H9 (cell line): ENCODE measurements around the gene PCGF2. TPM values are rescaled to one million over a fixed set of nuclear protein-coding genes. Genes with fewer than 3 reads are reported as not detected.

ENCODE experiments used
- DNase-seq: peaks from one replicate; pipeline ENCODE4 v3.0.0-alpha.2; 2017
- H2AFZ ChIP-seq: one replicate; pipeline ENCODE4 v1.6.1; 2013; ENCODE audit warnings: mild to moderate bottlenecking, low read length, control low read depth, moderate library complexity
- H2AK5ac ChIP-seq: 2 replicates; pipeline ENCODE4 v1.6.1; 2013; ENCODE audit warnings: low read length, control low read depth, mixed read lengths; ENCODE audit not compliant: insufficient read length
- H2BK120ac ChIP-seq: one replicate; pipeline ENCODE4 v1.6.1; 2013; ENCODE audit warnings: low read depth, mild to moderate bottlenecking, low read length, control low read depth, inconsistent platforms; ENCODE audit not compliant: poor library complexity, severe bottlenecking
- H2BK12ac ChIP-seq: 2 replicates; pipeline ENCODE4 v1.6.1; 2013; ENCODE audit warnings: low read length, control low read depth, mixed read lengths, low read depth; ENCODE audit not compliant: insufficient read length
- H2BK15ac ChIP-seq: 2 replicates; pipeline ENCODE4 v1.6.1; 2013; ENCODE audit warnings: low read depth, low read length, control low read depth
- H2BK20ac ChIP-seq: one replicate; pipeline ENCODE4 v1.6.1; 2013; ENCODE audit warnings: low read depth, mild to moderate bottlenecking, low read length, control low read depth, inconsistent platforms; ENCODE audit not compliant: poor library complexity, severe bottlenecking
- H2BK5ac ChIP-seq: 2 replicates; pipeline ENCODE4 v1.6.1; 2013; ENCODE audit warnings: low read length, control low read depth, mixed read lengths; ENCODE audit not compliant: insufficient read length
- H3K14ac ChIP-seq: 2 replicates; pipeline ENCODE4 v1.6.1; 2013; ENCODE audit warnings: low read length, control low read depth; ENCODE audit not compliant: insufficient read depth
- H3K18ac ChIP-seq: 2 replicates; pipeline ENCODE4 v1.6.1; 2013; ENCODE audit warnings: low read depth, mild to moderate bottlenecking, mixed read lengths, low read length, control low read depth; ENCODE audit not compliant: insufficient read length
- H3K23ac ChIP-seq: 2 replicates; pipeline ENCODE4 v1.6.1; 2013; ENCODE audit warnings: low read length, control low read depth, mixed read lengths, low read depth; ENCODE audit not compliant: insufficient read length
- H3K23me2 ChIP-seq: 2 replicates; pipeline ENCODE4 v1.6.1; 2013; ENCODE audit warnings: low read depth, mild to moderate bottlenecking, mixed read lengths, low read length, control low read depth; ENCODE audit not compliant: insufficient read length, poor library complexity, severe bottlenecking
- H3K27ac ChIP-seq: 2 replicates; pipeline ENCODE4 v1.5.1; 2013; ENCODE audit warnings: low read length, control low read depth, mixed read lengths, low read depth; ENCODE audit not compliant: insufficient read length
- H3K27me3 ChIP-seq: 2 replicates; pipeline ENCODE4 v1.6.1; 2013; ENCODE audit warnings: low read length, control low read depth, inconsistent platforms; ENCODE audit not compliant: insufficient read depth
- H3K4ac ChIP-seq: 2 replicates; pipeline ENCODE4 v1.6.1; 2013; ENCODE audit warnings: low read depth, mild to moderate bottlenecking, control low read depth, inconsistent platforms, low read length, moderate library complexity
- H3K4me1 ChIP-seq: 2 replicates; pipeline ENCODE4 v1.6.1; 2013; ENCODE audit warnings: low read length, control low read depth, inconsistent platforms; ENCODE audit not compliant: insufficient read depth
- H3K4me2 ChIP-seq: 2 replicates; pipeline ENCODE4 v1.6.1; 2013; ENCODE audit warnings: low read length, control low read depth, mixed read lengths; ENCODE audit not compliant: insufficient read length, insufficient read depth
- H3K56ac ChIP-seq: 2 replicates; pipeline ENCODE4 v1.6.1; 2013; ENCODE audit warnings: low read depth, mild to moderate bottlenecking, mixed read lengths, low read length, control low read depth; ENCODE audit not compliant: insufficient read length
- H3K79me1 ChIP-seq: 2 replicates; pipeline ENCODE4 v1.6.1; 2013; ENCODE audit warnings: low read depth, mild to moderate bottlenecking, moderate library complexity, low read length, control low read depth, inconsistent platforms; ENCODE audit not compliant: insufficient read depth, poor library complexity, severe bottlenecking
- H3K79me2 ChIP-seq: 2 replicates; pipeline ENCODE4 v1.6.1; 2013; ENCODE audit warnings: low read length, control low read depth, inconsistent platforms; ENCODE audit not compliant: insufficient read depth
- H3K9ac ChIP-seq: 2 replicates; pipeline ENCODE4 v1.6.1; 2013; ENCODE audit warnings: low read length, control low read depth, mixed read lengths; ENCODE audit not compliant: insufficient read length; ENCODE audit errors: extremely low read depth
- H3K9me3 ChIP-seq: one replicate; pipeline ENCODE4 v1.6.1; 2013; ENCODE audit warnings: low read depth, low read length, inconsistent platforms; ENCODE audit not compliant: control insufficient read depth
- H3T11ph ChIP-seq: one replicate; pipeline ENCODE4 v1.6.1; 2013; ENCODE audit warnings: mild to moderate bottlenecking, low read length, control low read depth, inconsistent platforms
- H4K20me1 ChIP-seq: one replicate; pipeline ENCODE4 v1.6.1; 2013; ENCODE audit not compliant: control insufficient read depth, insufficient read length, insufficient read depth
- H4K5ac ChIP-seq: 2 replicates; pipeline ENCODE4 v1.6.1; 2013; ENCODE audit warnings: low read depth, mild to moderate bottlenecking, mixed read lengths, low read length, control low read depth; ENCODE audit not compliant: insufficient read length
- H4K8ac ChIP-seq: replicated peaks from 2 replicates; pipeline ENCODE4 v1.6.1; 2013; ENCODE audit warnings: low read length, control low read depth, mixed read lengths, low read depth; ENCODE audit not compliant: insufficient read length
- H4K91ac ChIP-seq: 2 replicates; pipeline ENCODE4 v1.6.1; 2013; ENCODE audit warnings: low read depth, mild to moderate bottlenecking, moderate library complexity, mixed read lengths, low read length, control low read depth; ENCODE audit not compliant: insufficient read length
- H3K27ac Mint-ChIP-seq, 3 experiments: 2 replicates in 2 of 3; 3 replicates in 1 of 3; pipeline ENCODE4 v1.8.0; 2020 to 2021; ENCODE audit warnings: mixed read lengths in 3 of 3, mild to moderate bottlenecking in 1 of 3, moderate library complexity in 1 of 3
- H3K27me3 Mint-ChIP-seq: 2 replicates; pipeline ENCODE4 v1.8.0; 2021; ENCODE audit warnings: low read depth, mild to moderate bottlenecking, moderate library complexity, mixed read lengths
- H3K36me3 Mint-ChIP-seq, 3 experiments: 2 replicates in 2 of 3; 3 replicates in 1 of 3; pipeline ENCODE4 v1.8.0; 2020 to 2021; ENCODE audit warnings: low read depth in 3 of 3, mixed read lengths in 3 of 3; ENCODE audit not compliant: insufficient read depth in 1 of 3
- H3K4me1 Mint-ChIP-seq, 2 experiments: 2 replicates each; pipeline ENCODE4 v1.8.0; 2020; ENCODE audit warnings: mixed read lengths in 2 of 2
- H3K4me3 Mint-ChIP-seq, 2 experiments: 2 replicates in 1 of 2; 3 replicates in 1 of 2; pipeline ENCODE4 v1.8.0; 2020 to 2021; ENCODE audit warnings: mild to moderate bottlenecking in 2 of 2, mixed read lengths in 2 of 2, moderate library complexity in 1 of 2
- H3K9me3 Mint-ChIP-seq, 2 experiments: 2 replicates in 1 of 2; 3 replicates in 1 of 2; pipeline ENCODE4 v1.8.0; 2020; ENCODE audit warnings: mild to moderate bottlenecking in 2 of 2, mixed read lengths in 2 of 2, moderate library complexity in 1 of 2
- WGBS: extraction: QIAGEN DNeasy Blood & Tissue Kit; methylation state at CpG from one replicate; pipeline ENCODE4 v1.1.7; 2013; ENCODE audit warnings: missing lambda C conversion rate, low lambda C conversion rate, mixed read lengths; ENCODE audit not compliant: insufficient read length; ENCODE audit errors: extremely low coverage; 5-methylcytosine and 5-hydroxymethylcytosine counted together
- total RNA-seq: library from RNA; stranded (reverse); gene quantifications from 2 replicates; pipeline ENCODE4 v1.2.1, GENCODE V29; 2021
- TF ChIP-seq, protein P1 (sequence below): fragments of 200-600 bp; sonication (generic); conservative IDR thresholded peaks from 3 replicates; pipeline ENCODE4 v1.8.0; 2021; ENCODE audit warnings: antibody characterized with exemption, mild to moderate bottlenecking

The PCGF2 gene
- total RNA-seq, 1 experiment from 2014 or later, result 106 TPM

- no peak overlapping the region for H2BK120ac ChIP-seq
- Mint-ChIP-seq H3K27me3 (peaks cover 69% of the 10 kb centered on the region), H3K4me3 (no peak overlapping the region; a peak in 1 of 5 replicates), H3K9me3 (no peaks in the 10 kb centered on the region; a peak in 1 of 5 replicates), H3K27ac (peak overlapping the region in 1 of 3 experiments; percentile 1; a peak in 1 of 7 replicates), H3K4me1 (peaks cover 7 to 9% of the 10 kb centered on the region in 2 experiments), H3K36me3 (no peaks in the 10 kb centered on the region)
- no peak overlapping the region for H3K18ac ChIP-seq
- DNase-seq, result no peak
- H3K79me1 ChIP-seq, result no peaks in the 10 kb centered on the region
- no peak overlapping the region for H3K27ac ChIP-seq
- no peak overlapping the region for H2BK5ac ChIP-seq
- H3K4me1 ChIP-seq, result no peaks in the 10 kb centered on the region
- no peak overlapping the region for H4K91ac ChIP-seq
- no peaks in the 10 kb centered on the region; the same call in 1 of the 2 replicates for H3K27me3 ChIP-seq
- no peak overlapping the region for H3K23ac ChIP-seq
- no peak overlapping the region for H3K4ac ChIP-seq
- no peak overlapping the region for H3K56ac ChIP-seq
- no peak overlapping the region for H2BK15ac ChIP-seq
- H4K5ac ChIP-seq, result no peak overlapping the region
- no peaks in the 10 kb centered on the region for H3K9me3 ChIP-seq
- H4K20me1 ChIP-seq, result no peaks in the 10 kb centered on the region
- no peak overlapping the region for H2AFZ ChIP-seq
- H3T11ph ChIP-seq, result no peak overlapping the region
- no peak overlapping the region for H3K14ac ChIP-seq
- no peak overlapping the region for H2BK12ac ChIP-seq
- H3K9ac ChIP-seq, result no peak overlapping the region
- H3K23me2 ChIP-seq, result no peaks in the 10 kb centered on the region
- H3K4me2 ChIP-seq, result no peak overlapping the region
- TF ChIP-seq, protein P1, sequence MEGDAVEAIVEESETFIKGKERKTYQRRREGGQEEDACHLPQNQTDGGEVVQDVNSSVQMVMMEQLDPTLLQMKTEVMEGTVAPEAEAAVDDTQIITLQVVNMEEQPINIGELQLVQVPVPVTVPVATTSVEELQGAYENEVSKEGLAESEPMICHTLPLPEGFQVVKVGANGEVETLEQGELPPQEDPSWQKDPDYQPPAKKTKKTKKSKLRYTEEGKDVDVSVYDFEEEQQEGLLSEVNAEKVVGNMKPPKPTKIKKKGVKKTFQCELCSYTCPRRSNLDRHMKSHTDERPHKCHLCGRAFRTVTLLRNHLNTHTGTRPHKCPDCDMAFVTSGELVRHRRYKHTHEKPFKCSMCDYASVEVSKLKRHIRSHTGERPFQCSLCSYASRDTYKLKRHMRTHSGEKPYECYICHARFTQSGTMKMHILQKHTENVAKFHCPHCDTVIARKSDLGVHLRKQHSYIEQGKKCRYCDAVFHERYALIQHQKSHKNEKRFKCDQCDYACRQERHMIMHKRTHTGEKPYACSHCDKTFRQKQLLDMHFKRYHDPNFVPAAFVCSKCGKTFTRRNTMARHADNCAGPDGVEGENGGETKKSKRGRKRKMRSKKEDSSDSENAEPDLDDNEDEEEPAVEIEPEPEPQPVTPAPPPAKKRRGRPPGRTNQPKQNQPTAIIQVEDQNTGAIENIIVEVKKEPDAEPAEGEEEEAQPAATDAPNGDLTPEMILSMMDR, result no peak
- H4K8ac ChIP-seq, result no peak overlapping the region
- H2AK5ac ChIP-seq, result no peak overlapping the region
- H3K79me2 ChIP-seq, result no peaks in the 10 kb centered on the region
- no CpG with 5 or more reads among the region's 5 CpGs for WGBS
- no peak overlapping the region for H2BK20ac ChIP-seq
Measured at GRCh38 chr17:38687286-38687685, 60.9 kb downstream of the PCGF2 start.
